KMS-11 (cell line): ENCODE results near the gene ST6GALNAC6.
A peak's percentile ranks its signal among the peaks of the same experiment; 100 is the strongest.

Experiments
- H2AFZ ChIP-seq: fragments of 200-600 bp; sonication (generic); 2 replicates; pipeline ENCODE4 v1.6.1; 2016; ENCODE audit warnings: antibody characterized with exemption, mixed run types, low read depth
- H3K27ac ChIP-seq: fragments of 200-600 bp; sonication (generic); 2 replicates; pipeline ENCODE4 v1.6.1; 2016; ENCODE audit warnings: mild to moderate bottlenecking, mixed run types
- H3K27me3 ChIP-seq: fragments of 200-600 bp; sonication (generic); 2 replicates; pipeline ENCODE4 v1.6.1; 2017; ENCODE audit warnings: mild to moderate bottlenecking, low read depth, mixed run types, moderate library complexity; ENCODE audit not compliant: insufficient read depth
- H3K36me3 ChIP-seq: fragments of 200-600 bp; sonication (generic); 2 replicates; pipeline ENCODE4 v1.6.1; 2017; ENCODE audit warnings: mild to moderate bottlenecking, mixed run types; ENCODE audit not compliant: insufficient read depth
- H3K4me1 ChIP-seq: fragments of 200-600 bp; sonication (generic); 2 replicates; pipeline ENCODE4 v1.6.1; 2016; ENCODE audit warnings: mild to moderate bottlenecking, low read depth, mixed run types; ENCODE audit not compliant: poor library complexity, severe bottlenecking
- H3K4me2 ChIP-seq: fragments of 200-600 bp; sonication (generic); 2 replicates; pipeline ENCODE4 v1.7.0; 2016; ENCODE audit warnings: mild to moderate bottlenecking, mixed run types
- H3K4me3 ChIP-seq: fragments of 200-600 bp; sonication (generic); IDR thresholded peaks from 2 replicates; pipeline ENCODE4 v1.6.1; 2017; ENCODE audit warnings: low read depth, low read length, mixed read lengths; ENCODE audit not compliant: insufficient read depth
- H3K79me2 ChIP-seq: fragments of 200-600 bp; sonication (generic); 2 replicates; pipeline ENCODE4 v1.6.1; 2016; ENCODE audit warnings: low read depth, mixed run types; ENCODE audit not compliant: insufficient read depth
- H3K9ac ChIP-seq: fragments of 200-600 bp; sonication (generic); 2 replicates; pipeline ENCODE4 v1.6.1; 2016; ENCODE audit warnings: mild to moderate bottlenecking, mixed run types
- H4K20me1 ChIP-seq: fragments of 200-600 bp; sonication (generic); 2 replicates; pipeline ENCODE4 v1.6.1; 2016; ENCODE audit warnings: mild to moderate bottlenecking, mixed run types; ENCODE audit not compliant: insufficient read depth
- TF ChIP-seq, protein P1 (sequence below): fragments of 200-600 bp; sonication (generic); conservative IDR thresholded peaks from 2 replicates; pipeline ENCODE4 v1.6.1; 2017; ENCODE audit warnings: low read depth, mild to moderate bottlenecking, antibody characterized with exemption, low read length, moderate library complexity, mixed read lengths

ST6GALNAC6 gene

DNA sequence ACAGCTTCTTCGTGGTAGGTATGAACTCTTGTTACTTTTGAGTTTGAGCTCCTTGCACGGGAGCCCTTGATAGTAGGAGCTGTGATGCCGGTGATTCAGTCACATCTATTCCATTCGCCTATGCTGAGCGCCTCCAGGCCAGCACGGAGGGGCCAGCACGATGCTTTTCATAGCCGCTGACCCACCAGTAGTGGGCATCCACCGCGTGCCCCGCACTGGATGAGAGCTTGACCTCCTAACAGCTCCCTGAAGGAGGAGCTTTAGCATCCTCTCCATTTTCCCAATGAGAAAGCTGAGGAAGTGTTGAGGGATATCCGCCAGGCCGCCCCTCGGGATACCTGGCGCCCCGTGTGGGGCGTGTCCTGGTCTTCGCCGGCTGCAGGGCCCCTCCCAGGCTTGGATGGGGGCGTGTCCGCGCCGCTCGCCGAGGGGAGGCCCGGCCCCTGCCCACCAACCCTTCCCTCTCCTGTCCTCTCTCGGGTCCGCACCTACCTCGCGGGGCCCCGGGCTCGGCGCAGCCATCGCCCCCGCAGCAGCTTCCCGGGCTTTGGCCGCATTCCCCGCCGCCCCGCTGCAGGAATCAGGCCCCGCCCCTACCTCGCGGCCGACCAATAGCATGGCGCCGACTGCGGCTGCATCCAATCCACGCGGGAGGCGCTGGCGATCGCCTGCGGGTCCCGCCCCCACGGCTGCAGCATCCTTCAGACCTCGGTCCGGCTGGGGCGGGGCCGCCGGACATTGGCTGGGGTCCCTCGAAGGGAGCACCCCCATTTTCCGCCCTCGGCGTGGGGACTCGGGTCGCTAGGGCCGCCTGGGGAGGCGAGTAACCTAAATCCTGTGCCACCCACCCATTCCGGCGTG lies 31.1 kb upstream of the ST6GALNAC6 start, which contains the start of gene PIP5KL1:
Gene PIP5KL1, minus strand, starts transcription at position 547 of the 861 bp plus-strand sequence. Its CDS starts 25 bp downstream, at position 522.
- Histone ChIP-seq H3K9ac (peak within 1 kb of the TSS; percentile 50; the same call in 1 of the 2 replicates), H3K27ac (peak within 1 kb of the TSS; percentile 83), H3K4me2 (peak within 1 kb of the TSS; percentile 96), H3K36me3 (no peaks in the 10 kb centered on the region), H3K79me2 (peaks cover 4% of the 10 kb centered on the region; the same call in 1 of the 2 replicates), H2AFZ (0 out of 2 replicates have a peak within 1 kb of the TSS, but pooled peaks have one; percentile 10), H3K4me1 (peaks cover 53% of the 10 kb centered on the region), H3K27me3 (no peaks in the 10 kb centered on the region), H4K20me1 (no peaks in the 10 kb centered on the region), H3K4me3 (no peak within 1 kb of the TSS)
- TF ChIP-seq, protein P1, sequence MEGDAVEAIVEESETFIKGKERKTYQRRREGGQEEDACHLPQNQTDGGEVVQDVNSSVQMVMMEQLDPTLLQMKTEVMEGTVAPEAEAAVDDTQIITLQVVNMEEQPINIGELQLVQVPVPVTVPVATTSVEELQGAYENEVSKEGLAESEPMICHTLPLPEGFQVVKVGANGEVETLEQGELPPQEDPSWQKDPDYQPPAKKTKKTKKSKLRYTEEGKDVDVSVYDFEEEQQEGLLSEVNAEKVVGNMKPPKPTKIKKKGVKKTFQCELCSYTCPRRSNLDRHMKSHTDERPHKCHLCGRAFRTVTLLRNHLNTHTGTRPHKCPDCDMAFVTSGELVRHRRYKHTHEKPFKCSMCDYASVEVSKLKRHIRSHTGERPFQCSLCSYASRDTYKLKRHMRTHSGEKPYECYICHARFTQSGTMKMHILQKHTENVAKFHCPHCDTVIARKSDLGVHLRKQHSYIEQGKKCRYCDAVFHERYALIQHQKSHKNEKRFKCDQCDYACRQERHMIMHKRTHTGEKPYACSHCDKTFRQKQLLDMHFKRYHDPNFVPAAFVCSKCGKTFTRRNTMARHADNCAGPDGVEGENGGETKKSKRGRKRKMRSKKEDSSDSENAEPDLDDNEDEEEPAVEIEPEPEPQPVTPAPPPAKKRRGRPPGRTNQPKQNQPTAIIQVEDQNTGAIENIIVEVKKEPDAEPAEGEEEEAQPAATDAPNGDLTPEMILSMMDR, result no peak; the same call in 1 of the 2 replicates

GRCh38 chr9:127929625-127929979 lies 30.2 kb upstream of the ST6GALNAC6 start:
- Histone ChIP-seq H3K4me2 (peak overlapping the region; percentile 96), H3K27ac (peak overlapping the region; percentile 83), H3K4me3 (no peak overlapping the region), H3K79me2 (no peaks in the 10 kb centered on the region), H2AFZ (no peak overlapping the region), H3K27me3 (no peaks in the 10 kb centered on the region), H3K4me1 (peaks cover 53% of the 10 kb centered on the region), H4K20me1 (no peaks in the 10 kb centered on the region), H3K9ac (peak overlapping the region; percentile 50; the same call in 1 of the 2 replicates), H3K36me3 (no peaks in the 10 kb centered on the region)
- TF ChIP-seq, protein P1, result no peak

DNA sequence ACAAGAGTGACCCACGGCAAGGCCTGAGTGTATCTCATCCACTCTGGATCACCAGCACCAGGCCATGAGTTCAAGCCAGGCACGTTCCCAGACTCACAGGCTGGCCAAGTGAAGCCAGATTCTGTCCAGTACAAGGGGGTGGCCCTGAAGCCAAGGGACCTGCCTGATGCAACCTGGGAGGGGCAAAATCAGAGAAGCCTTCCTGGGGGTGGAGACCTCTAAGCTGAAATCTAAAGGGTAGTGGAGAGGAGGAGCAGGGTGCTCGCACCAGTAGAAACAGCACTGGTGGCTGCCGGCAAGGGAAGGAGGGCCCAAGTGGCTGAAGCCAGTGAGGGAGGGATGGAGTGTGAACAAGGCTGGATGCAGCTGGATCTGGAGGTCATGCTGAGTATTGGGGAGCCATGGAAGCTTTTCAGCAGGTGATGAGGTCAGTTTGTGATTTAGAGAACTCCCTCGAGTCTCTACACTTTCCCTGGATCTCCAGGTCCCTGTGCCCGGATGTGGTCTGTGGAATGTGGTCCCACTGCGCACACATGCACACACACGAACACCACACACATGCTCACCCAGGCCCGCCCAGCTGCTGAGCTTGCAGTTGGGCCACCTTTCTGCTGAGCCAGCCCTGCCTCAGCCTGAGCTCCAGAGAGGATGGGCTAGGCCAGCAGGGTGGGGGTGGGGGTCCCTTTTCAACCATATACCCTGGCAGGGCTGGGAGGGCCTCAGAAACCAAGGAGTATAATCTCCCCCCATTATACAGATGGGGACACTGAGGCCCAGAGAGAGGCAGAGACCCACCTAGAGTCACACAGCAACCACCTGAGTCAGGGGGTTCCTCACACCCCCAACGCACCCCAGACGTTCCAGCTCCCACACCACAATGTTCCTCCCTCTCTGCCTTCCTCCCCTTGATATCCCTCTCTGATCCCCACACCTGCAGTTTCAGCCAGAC lies 29.5 kb upstream of the ST6GALNAC6 start:
- H3K36me3 ChIP-seq, result no peaks in the 10 kb centered on the region
- H3K9ac ChIP-seq, result peak overlapping the region; percentile 50
- peaks cover 53% of the 10 kb centered on the region for H3K4me1 ChIP-seq
- H4K20me1 ChIP-seq, result no peaks in the 10 kb centered on the region
- H3K4me3 ChIP-seq, result no peak overlapping the region
- TF ChIP-seq, protein P1, result no peak
- no peaks in the 10 kb centered on the region for H3K27me3 ChIP-seq
- 0 out of 2 replicates have a peak overlapping the region, but pooled peaks have one; percentile 12 for H2AFZ ChIP-seq
- H3K27ac ChIP-seq, result peak overlapping the region; percentile 83
- peak overlapping the region; percentile 96 for H3K4me2 ChIP-seq
- H3K79me2 ChIP-seq, result no peaks in the 10 kb centered on the region

GRCh38 chr9:127927988-127928675 lies 28.7 kb upstream of the ST6GALNAC6 start:
- Histone ChIP-seq H3K4me2 (peak overlapping the region; percentile 96), H3K27me3 (no peaks in the 10 kb centered on the region), H3K4me1 (peaks cover 53% of the 10 kb centered on the region), H3K36me3 (no peaks in the 10 kb centered on the region), H3K79me2 (no peaks in the 10 kb centered on the region), H3K9ac (peak overlapping the region; percentile 50), H3K27ac (peak overlapping the region; percentile 83), H2AFZ (peak overlapping the region; percentile 20; the same call in 1 of the 2 replicates), H4K20me1 (no peaks in the 10 kb centered on the region), H3K4me3 (no peak overlapping the region)
- TF ChIP-seq, protein P1, result no peak
